ENCODE data around the gene GAREM2. TPM values are rescaled to one million over a fixed set of nuclear protein-coding genes. Genes with fewer than 3 reads are reported as not detected.

Gene GAREM2
- polyA plus RNA-seq, 1 of the 3 experiments (the other 2 are of a cell fraction): 3.7 TPM

GRCh38 chr2:26217720-26218119 lies 44.8 kb downstream of the GAREM2 start (continued):
- no peak for TF ChIP-seq CTCF (IDR thresholded peaks at IDR 0.05)
- TF ChIP-seq ELF1 (IDR thresholded peaks at IDR 0.05): no peak
- TF ChIP-seq TAF1 (IDR thresholded peaks at IDR 0.05; ENCODE audit: borderline replicate concordance, low read depth, low read length): no peak
- TF ChIP-seq EZH2phosphoT487 (IDR thresholded peaks at IDR 0.05; ENCODE audit: borderline replicate concordance, low read depth): no peak
- TF ChIP-seq USF1 (IDR thresholded peaks at IDR 0.05; ENCODE audit: borderline replicate concordance, low read depth): no peak
- no peak for TF ChIP-seq CHD2 (IDR thresholded peaks at IDR 0.05; ENCODE audit: low read length, partially characterized antibody)
- no peak for TF ChIP-seq EP300 (IDR thresholded peaks at IDR 0.05; ENCODE audit: borderline replicate concordance in 1 of 2, low read depth in 1 of 2, low read length in 1 of 2)

GRCh38 chr2:26223018-26223417 lies 50.1 kb downstream of the GAREM2 start:
- ChIA-PET POLR2A (no interaction called here), CTCF (no interaction called here)
- Histone ChIP-seq H3F3A (replicated peaks; ENCODE audit: insufficient read depth) (no peaks in the 10 kb centered on the region), H3K27me3 (ENCODE audit: insufficient read depth) (no peaks in the 10 kb centered on the region), H3K4me2 (no peak overlapping the region), H3K9ac (no peak overlapping the region), H4K20me1 (ENCODE audit: insufficient read depth) (no peaks in the 10 kb centered on the region), H3K9me2 (no peaks in the 10 kb centered on the region), H2AFZ (ENCODE audit: low read depth) (no peak overlapping the region), H3K79me2 (ENCODE audit: insufficient read depth) (no peaks in the 10 kb centered on the region), H3K9me3 (no peaks in the 10 kb centered on the region), H3K36me3 (replicated peaks in 1 of 2; ENCODE audit: control insufficient read depth in 1 of 2, insufficient read depth in 2 of 2, low read length in 1 of 2) (peaks cover 31 to 63% of the 10 kb centered on the region in 2 experiments), H3K4me3 (ENCODE audit: low read depth in 2 of 2, low read length in 1 of 2) (no peak overlapping the region), H3K27ac (ENCODE audit: low read depth in 2 of 2, low read length in 1 of 2) (no peak overlapping the region), H3K4me1 (ENCODE audit: control insufficient read depth in 1 of 2, insufficient read depth in 2 of 2, low read depth in 1 of 2, low read length in 1 of 2) (no peaks in the 10 kb centered on the region)
- 100% methylated on average over 1 of the region's 1 CpG for WGBS (ENCODE audit: low lambda C conversion rate)
- DNase-seq: no peak
- TF ChIP-seq ELF1 (IDR thresholded peaks at IDR 0.05): no peak
- TF ChIP-seq FOXJ3 (CRISPR knock-in tag; IDR thresholded peaks at IDR 0.05): no peak
- no peak for TF ChIP-seq USF2 (IDR thresholded peaks at IDR 0.05; ENCODE audit: borderline replicate concordance, low read depth, low read length)
- no peak for TF ChIP-seq TAF1 (IDR thresholded peaks at IDR 0.05; ENCODE audit: borderline replicate concordance, low read depth, low read length)
- TF ChIP-seq FOSL2 (IDR thresholded peaks at IDR 0.05; ENCODE audit: borderline replicate concordance, low read depth): no peak
- TF ChIP-seq REST (IDR thresholded peaks at IDR 0.05; ENCODE audit: low read depth, low read length): no peak
- TF ChIP-seq FOXM1 (IDR thresholded peaks at IDR 0.05; ENCODE audit: low read depth): no peak
- TF ChIP-seq EP300 (IDR thresholded peaks at IDR 0.05; ENCODE audit: borderline replicate concordance in 1 of 2, low read depth in 1 of 2, low read length in 1 of 2): no peak
- TF ChIP-seq TEAD4 (IDR thresholded peaks at IDR 0.05; ENCODE audit: borderline replicate concordance, insufficient read depth): no peak
- no peak for TF ChIP-seq MEF2A (IDR thresholded peaks at IDR 0.05; ENCODE audit: borderline replicate concordance, low read depth)
- no peak for TF ChIP-seq CHD2 (IDR thresholded peaks at IDR 0.05; ENCODE audit: low read length, partially characterized antibody)
- no peak for TF ChIP-seq NFIC (IDR thresholded peaks at IDR 0.05; ENCODE audit: borderline replicate concordance)
- TF ChIP-seq POLR2AphosphoS5 (IDR thresholded peaks at IDR 0.05; ENCODE audit: low read depth, low read length): no peak
- no peak for TF ChIP-seq SMC3 (IDR thresholded peaks at IDR 0.05; ENCODE audit: low read depth, low read length)
- no peak for TF ChIP-seq RCOR1 (IDR thresholded peaks at IDR 0.05; ENCODE audit: low read length)
- no peak for TF ChIP-seq IRF3 (IDR thresholded peaks at IDR 0.05; ENCODE audit: low read depth, low read length)
- no peak for TF ChIP-seq GATA2 (CRISPR knock-in tag; IDR thresholded peaks at IDR 0.05)
- TF ChIP-seq CTCF (IDR thresholded peaks at IDR 0.05): no peak
